NCI-H1092 (cell line): Measurements from ENCODE around the gene CLIC4.

Experiments
- DNase-seq: peaks from one replicate; lab custom pipeline; 2025; lab: John Stamatoyannopoulos, UW

CLIC4 gene

GRCh38 chr1:24860841-24861240, 115.6 kb downstream of the CLIC4 start:
- DNase-seq: no peak

GRCh38 chr1:24861821-24862727, 116.8 kb downstream of the CLIC4 start:
- no peak for DNase-seq

GRCh38 chr1:24862775-24863483, 117.7 kb downstream of the CLIC4 start:
- no peak for DNase-seq

DNA sequence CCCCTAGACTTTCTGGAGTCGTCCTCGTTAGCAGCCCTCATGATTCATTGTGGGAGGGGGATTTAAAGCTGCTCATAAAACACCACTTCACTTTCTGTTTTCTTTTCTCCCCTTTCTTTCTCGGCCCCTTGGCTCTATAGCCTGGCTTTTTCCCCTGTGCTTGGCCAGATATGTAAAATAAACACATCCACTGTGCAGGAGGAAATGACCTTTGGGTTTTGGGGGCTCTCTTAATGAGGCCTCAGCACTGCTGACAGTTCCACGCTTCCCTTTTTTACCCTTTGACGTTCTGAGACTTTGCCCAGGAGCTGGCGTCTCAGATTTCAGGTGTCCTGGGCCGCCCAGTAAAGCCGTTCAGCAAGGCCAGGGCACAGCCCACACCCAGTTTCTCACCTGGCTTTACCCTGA, 119.1 kb downstream of the CLIC4 start:
- no peak for DNase-seq

DNA sequence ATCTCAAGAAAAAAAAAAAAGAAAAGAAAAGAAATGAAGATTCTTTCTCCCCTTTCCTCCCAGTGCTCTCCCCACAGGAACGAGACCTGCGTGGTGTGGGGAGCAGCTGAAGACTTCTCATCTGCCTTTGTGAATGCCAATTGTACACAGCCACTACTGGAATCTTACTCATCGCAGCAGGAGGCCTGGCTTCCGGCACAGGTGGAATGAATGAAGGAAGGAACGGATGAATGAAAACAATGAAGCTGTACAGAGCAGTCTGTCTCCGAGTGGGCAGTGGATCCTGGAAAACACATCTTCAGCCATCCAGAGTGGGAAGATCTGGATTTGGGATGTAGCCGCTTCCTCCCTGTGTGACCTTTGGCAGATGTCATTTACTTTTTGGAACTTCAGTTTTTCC, 119.9 kb downstream of the CLIC4 start:
- no peak for DNase-seq

GRCh38 chr1:24865587-24865986, 120.3 kb downstream of the CLIC4 start:
- no peak for DNase-seq

GRCh38 chr1:24866211-24867083, 121.2 kb downstream of the CLIC4 start:
- no peak for DNase-seq

- no peak for DNase-seq
Measured at GRCh38 chr1:24867084-24867870, 122.0 kb downstream of the CLIC4 start.

DNA sequence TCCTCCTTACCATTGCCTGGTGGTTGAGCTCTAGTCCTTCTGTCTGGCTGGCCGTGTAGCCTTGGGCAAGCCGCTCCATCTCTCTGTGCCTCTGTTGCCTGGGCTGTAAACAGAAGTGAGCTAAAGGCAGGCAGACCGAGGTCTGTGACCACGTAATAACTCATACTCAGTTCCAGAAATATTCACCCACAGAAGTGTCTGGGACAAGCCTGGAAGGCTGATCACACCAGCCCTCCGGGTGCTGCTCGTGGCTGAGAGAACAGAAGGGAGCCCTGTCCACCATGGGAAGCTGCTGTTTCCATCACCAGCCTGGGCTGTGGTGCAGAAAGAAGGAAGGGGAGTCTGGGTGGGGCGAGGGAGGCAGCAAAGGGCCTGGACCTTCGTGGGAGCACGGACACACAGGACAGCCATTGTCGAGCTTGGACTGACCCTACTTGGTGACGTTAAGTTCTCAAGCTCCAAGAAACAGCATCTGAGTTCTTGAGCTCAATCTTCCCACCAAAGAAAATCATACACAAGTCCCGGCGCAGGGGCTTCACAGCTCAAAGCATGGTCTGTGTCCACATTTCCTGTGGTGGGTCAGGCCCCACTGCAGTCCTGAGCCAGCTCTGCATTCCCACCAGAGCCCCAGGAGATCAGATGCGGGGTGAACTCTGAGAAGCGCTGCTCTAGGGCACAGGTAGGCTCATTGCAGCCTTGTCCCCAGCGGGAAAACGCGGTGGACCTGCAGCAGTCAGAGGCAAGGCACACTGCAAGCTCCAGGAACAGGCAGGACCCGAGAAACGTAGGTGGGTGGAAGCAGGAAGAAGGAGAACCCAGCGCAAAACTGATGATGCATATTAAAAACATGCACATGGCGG, 123.0 kb downstream of the CLIC4 start:
- no peak for DNase-seq

DNA sequence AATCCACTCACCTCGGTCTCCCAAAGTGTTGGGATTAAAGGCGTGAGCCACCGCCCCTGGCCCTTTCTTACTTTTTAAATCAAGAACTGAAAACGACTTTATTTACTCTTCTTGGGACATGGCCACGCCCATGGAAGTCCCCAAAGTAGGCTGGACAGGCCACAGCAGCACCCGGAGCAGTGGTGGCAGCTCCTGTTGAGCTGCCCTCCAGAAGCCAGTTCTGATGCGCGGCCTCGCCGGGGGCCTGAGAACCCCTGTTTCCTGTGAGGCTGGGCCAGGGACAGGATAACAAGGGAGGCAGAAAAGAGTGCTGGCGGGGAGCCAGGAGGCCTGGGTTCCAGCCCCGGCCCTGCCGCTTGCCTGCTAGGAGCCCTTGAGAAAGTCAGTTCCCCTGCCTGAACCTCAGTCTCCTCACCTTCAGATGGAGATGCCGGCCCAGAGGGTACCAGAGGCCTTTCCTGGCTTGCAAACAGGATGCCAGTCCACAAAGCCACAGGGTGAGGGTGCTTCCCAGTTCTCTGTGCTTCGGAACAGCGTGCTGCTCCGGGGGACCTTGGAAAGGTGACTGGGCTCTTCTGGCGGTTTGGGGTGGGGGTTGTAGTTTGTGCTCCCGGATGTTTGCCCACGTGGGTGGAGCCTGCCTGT, 125.4 kb downstream of the CLIC4 start:
- no peak for DNase-seq

DNA sequence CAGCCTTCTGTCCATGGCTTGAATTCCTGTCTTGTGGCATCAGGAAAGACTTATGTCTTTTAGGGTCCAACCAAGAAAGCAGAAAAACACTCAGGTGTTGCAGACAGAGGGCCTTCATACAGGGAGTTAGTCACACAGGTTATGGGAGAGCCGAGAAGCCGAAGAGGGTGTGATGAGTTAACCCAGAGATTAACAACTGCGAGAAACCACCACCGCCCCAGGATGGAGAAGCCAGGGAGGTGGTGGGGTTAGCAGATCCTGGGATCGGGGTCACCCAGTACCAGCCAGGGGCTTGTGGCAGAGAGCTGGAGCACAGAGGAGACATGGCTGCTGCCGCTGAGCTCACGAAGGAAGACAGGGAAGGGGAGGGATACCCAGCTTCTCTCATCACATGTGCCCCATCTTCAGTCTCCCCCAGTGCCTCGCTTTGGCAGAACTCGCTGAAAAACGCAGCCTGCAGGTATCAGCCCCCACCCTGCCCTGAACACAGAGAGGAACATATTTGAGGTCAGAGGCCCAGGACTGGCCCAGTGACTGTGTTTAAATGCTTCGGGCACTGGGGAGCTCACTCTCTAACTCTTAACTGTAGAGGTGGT, 126.2 kb downstream of the CLIC4 start:
- no peak for DNase-seq

GRCh38 chr1:24872061-24872850, 127.0 kb downstream of the CLIC4 start:
- no peak for DNase-seq

DNA sequence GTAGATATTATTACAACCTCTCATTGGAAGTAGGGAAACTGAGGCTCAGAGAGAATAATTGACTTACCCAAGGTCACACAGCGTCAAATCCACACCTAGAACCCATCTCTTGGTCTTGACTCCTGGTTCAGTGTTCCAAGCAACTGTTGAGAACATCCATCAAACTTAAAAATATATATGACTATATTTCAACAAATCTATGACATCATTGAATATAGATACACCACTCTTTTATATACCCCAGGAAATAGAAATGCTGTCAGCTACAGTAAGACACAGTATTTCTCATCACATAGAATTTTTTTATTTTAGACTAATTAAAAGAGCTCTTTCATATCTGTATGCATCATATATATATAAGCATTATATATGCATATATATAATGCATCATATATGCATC, 127.9 kb downstream of the CLIC4 start:
- no peak for DNase-seq

GRCh38 chr1:24874056-24874455, 128.8 kb downstream of the CLIC4 start:
- no peak for DNase-seq

DNA sequence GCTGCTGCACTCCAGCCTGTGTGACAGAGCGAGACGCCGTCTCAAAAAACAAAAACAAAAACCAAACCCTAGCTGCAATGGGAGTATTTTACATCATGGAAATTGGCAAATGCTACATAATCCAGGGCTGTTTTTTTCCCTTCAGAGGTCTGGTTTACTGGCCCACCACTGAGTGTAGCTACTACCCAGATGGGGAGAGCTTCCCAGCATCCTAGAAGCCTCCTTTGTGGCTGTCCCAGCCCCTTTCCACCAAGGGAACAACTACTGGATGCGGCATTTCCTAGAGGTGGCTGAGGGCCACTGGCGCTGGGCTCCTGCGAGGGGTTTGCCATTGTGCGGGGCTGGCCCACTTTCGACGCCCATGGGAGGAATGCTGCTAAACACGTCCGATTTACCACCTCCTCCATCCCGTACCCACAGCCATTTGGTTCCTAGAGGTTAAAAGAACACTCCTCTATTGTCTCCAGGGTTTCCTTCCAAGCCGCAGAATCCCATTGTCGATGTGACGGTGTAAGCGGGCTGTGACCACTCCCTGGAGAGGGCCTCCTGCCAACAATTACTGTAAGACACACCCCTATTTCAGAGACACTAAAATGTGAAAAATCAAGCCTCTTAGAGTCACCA, 129.5 kb downstream of the CLIC4 start:
- DNase-seq: no peak

DNA sequence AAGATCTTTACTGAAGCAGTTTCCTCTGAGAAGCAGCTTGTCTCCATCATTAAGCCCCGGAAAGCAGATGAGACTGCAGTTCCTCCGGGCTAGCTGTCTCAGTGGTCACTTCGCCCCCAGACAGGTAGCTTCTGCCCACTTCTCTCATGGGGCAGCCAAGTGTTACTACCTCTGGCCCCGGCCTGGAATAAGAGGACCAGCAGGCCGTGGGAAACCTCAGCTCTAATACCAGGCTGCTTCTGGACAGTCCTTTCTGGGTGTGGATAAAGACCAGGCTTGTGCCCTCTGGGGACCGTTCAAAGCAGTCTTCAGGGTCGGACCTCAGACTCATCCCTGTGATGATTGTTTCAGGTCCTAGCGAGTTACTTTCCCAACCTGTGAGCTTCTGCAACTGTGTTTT, 130.0 kb downstream of the CLIC4 start:
- no peak for DNase-seq

DNA sequence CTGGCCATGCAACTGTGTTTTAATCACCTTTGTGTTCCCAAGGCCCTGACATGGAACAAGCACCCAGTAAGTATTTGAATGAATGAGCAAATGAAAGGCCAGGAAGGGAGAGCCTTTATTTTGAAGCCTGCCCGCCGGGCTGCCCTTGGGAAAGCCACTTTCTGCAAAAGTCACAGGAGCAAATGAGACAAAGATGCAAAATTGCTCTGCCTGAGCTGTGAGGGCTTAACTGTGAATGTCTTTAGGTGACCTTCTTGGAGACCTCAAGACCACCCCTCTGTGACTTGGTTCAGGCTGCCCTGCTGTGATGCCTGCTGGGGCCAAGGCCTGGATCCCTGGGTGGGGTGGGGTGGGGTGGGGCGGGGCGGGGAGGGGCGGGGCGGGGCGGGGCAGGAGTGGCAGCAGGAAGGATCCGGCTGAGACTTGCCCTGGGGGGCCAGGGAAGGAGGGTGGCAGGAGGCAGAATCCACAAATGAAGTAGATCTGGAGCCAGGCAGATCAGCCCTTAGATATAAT, 130.8 kb downstream of the CLIC4 start:
- DNase-seq: no peak

GRCh38 chr1:24878045-24878444, 132.8 kb downstream of the CLIC4 start:
- DNase-seq: no peak
